NCI-H128 (cell line): Measurements from ENCODE around the gene NKTR.
"Not testable (repeated sequence)": the region's sequence is repeated elsewhere in the genome, so short reads cannot be mapped to it uniquely, and the experiment has no call there.

Experiments
- DNase-seq: peaks from one replicate; lab custom pipeline; 2025; ENCODE audit not compliant: unreplicated experiment; lab: John Stamatoyannopoulos, UW

The NKTR gene

GRCh38 chr3:42600111-42600957 lies at the start of gene NKTR:
NKTR (plus strand) TSS chr3:42600686; CDS start chr3:42601007, 321 bp downstream.
- DNase-seq, result peak; percentile 98

DNA sequence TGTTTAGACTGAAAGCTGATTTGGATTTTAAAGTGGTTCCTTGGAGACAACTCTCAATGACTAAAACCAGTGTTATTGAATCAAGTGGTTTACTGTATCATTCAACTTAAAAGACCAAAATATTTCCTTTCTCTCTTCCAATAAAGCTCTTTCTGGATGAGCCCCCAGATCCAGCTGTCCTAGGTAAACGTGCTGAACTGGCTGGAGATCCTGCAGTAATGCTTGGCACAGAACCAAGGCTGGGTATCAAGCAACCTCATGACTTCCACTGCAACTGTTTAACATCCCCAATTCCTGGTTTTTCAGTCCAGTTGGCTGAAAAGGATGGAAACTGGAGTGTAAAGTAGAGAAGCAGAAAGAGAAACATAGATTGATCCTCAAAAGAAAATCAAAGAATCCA lies 47.7 kb upstream of the NKTR start:
- no peak for DNase-seq

- no peak for DNase-seq
Observed at GRCh38 chr3:42556089-42556632, 44.3 kb upstream of the NKTR start.

DNA sequence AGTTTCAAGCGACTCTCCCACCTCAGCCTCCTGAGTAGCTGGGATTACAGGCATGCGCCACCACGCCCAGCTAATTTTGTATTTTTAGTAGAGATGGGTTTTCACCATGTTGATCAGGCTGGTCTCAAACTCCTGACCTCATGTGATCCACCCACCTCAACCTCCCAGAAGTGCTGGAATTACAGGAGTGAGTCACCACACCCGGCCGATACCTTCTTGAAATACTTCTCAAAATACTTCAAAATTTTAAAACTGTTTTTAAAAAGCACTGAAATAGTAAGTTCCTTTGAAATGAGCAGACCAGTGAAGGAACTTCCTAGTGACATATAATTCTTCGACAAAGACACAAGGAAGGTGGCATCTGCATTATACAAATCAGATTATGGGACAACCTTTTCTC lies 43.7 kb upstream of the NKTR start:
- DNase-seq, result not testable (repeated sequence)

DNA sequence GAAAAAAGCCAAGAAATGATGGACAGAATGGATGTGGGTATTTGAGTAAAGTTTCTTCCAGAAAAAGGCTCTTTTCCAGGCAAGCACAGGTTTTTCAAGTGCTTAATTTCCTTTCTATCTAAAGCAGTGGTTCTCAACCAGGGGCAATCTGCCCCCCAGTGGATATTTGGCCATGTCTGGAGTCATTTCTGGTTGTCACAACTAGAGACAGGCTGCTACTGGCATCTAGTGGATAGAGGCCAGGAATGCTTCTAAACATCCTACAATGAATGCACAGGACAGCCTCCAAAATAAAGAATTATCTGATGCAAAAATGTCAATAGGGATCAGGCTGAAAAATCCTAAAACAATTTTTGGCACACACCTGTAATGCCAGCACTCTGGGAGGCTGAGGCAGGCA lies 42.6 kb upstream of the NKTR start:
- DNase-seq, result no peak

- DNase-seq, result no peak
Observed at GRCh38 chr3:42562047-42562907, 38.2 kb upstream of the NKTR start.

GRCh38 chr3:42569593-42570142 lies 30.8 kb upstream of the NKTR start:
- DNase-seq, result no peak

DNA sequence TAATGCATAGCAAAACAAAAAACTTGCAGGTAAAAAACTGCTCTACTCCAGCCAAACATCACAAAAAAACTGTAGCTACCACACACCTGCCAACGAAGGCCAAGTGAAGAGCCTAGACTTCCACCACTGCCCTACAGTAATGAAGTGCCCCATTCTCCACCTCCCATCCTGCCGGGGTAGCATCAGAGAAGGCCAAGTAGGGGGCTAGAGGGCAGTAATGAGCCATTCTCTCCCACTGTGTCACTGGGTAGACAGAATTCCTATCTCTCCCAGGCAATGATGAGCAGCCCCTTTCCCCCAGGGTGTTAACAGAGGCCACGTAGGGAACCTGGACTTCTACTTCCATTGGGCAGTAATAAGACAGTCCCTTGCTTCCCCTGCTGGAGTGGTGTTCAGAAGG lies 28.2 kb upstream of the NKTR start:
- no peak for DNase-seq

DNA sequence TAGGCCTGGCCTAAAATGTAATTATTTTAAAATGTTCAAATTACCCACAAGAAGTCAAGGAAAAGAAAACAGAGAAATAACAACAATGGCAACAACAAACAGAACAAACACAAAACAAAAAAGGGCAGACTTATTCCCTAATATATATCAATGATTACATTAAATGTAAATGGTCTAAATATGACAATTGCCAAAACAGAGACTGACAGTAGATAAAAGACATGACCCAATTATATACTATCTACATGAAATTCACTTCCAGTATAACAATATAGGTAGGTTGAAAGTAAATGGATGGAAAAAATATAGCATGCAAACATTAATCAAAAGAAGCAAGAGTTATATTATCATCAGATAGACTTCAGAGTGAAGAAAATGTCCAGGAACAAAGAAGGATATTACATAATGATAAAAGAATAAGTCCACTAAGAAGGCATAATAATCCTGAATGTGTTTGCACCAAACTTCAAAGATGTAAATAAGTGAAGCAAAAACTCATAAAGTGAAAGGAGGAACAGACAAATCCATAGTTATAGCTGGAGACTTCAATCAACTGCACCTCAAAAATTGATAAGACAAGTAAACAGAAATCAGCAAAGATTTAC lies 25.2 kb upstream of the NKTR start:
- no peak for DNase-seq

DNA sequence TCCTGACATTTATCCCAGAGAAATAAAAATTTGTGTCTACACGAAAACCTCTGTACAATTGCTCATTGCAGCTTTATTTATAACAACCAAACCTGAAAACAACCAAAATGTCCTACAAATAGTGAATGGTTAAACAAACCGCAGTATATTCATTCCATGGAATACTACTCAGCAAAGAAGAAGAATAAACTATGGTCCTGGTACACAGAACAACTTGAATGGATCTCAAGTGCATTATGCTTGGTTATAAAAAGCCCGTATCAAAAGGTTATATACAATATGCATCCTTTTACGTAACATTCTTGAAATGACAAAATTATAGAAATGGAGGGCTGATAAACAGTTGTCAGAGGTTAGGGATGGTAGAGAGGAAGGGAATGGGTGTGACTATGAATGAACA lies 22.4 kb upstream of the NKTR start:
- DNase-seq, result no peak

DNA sequence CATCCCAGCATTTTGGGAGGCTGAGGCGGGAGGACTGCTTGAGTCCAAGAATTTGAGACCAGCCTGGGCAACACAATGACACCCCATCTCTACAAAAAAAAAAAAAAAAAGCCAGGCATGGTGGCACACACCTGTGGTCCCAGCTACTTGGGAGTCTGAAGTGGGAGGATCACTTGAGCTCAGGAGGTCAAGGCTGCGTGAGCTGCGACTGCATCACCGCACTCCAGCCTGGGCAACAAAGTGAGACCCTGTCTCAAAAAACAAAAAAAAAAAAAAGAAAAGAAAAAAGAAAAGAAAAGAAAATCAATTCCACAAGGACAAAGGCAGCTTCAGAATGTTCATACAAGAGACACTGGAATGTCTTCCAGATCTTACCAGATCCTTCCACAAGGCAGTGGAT lies 21.1 kb upstream of the NKTR start:
- not testable (repeated sequence) for DNase-seq

DNA sequence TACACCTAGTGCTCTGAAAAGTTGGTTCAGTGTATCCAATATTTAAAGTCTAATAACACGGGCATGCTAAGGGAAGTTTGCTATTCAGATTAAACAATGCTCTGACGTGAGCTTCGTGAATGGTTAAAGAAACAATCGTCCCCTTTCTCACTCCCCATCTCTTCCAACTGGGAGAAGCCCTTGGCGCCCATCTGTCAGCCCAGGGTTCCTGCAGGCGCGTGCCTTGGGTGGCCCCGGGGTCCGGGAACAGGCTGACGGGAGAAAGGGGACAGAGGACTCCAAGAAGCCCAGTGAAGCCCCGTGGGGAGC lies 19.1 kb upstream of the NKTR start:
- no peak for DNase-seq

DNA sequence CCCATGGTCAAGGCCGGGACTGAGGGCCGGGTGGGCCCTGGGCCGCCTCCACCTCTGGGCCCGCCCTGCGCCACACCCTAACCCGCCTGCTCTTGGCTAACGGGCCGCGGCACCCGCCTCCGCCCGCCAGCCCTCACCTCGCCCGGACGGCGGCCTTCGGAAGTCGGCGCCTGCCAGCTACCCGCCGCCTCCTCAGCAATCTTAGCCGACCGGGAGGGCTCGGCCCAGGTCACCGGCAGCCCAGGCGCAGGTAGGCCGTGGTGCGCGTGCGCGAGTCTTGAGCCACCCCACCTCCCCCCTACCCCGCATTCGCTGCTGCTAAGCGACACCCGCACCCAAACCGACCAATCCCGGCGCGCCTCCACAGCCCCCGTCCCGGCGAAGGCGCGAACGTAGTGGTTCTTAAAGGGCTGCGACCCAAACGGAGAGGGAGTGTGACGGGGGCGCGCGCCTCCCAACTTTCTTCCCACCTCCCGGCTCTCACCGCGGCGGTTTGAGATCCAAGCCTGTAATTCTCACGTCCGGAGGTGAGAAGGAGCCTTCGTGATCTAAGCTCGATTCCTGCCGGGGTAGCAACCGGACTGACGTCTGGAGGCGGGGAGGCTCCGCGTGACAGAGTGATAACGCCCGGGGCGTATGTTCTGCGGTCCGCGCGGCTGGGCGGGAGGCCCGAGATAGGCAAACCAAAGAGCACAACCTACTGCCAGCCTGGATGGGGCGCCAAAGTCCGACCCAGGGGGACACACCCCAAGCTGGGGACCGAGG lies 18.6 kb upstream of the NKTR start, which contains the start of gene SEC22C:
Gene SEC22C, minus strand, starts transcription at position 259 of the 765 bp plus-strand sequence. CDS start 12,921 bp downstream, outside the sequence.
- peak; percentile 89 for DNase-seq

DNA sequence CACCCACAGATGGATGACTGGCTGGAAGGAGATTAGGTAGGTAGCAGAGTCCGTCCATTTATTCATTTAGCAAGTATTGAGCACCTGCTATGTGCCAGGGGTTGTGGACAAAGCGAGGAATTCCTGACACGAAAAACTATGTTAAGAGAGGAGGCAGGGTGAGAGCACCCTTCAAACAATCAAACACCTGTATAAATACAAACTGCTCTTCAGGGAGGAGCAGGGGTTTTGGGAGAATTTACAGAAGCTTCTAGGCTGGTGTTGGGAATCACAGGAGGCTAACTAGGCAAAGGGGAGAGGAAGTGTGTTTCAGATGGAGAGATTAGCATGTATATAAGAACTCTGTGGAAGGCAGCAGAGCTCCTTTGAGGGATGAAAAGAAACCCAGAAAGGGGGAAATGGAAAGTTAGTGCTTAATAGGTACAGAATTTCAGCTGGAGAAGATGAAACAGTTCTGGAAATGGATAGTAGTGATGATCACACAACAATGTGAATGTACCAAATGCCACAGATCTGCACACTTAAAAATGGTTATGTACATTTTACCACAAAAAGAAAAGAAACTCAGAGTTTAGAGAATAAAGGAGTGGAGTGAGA lies 17.9 kb upstream of the NKTR start:
- no peak for DNase-seq

DNA sequence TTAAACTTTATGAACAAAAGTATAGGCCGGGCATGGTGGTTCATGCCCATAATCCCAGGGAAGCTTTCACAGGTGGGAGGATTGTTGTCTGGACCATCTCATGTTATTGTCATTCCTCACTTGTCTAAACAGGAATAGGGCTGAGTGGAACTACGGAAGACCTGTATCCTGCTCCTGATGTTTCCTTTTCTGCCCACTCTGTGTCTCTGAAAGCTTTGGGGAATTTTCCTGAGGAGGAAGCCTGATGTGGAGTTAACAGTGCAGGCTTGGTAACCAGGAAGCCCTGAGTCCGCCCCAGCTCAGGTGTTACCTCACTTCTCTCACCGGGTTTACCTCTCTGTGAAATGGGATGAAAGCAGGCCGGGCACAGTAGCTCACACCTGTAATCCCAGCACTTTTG lies 11.9 kb upstream of the NKTR start:
- DNase-seq, result no peak

DNA sequence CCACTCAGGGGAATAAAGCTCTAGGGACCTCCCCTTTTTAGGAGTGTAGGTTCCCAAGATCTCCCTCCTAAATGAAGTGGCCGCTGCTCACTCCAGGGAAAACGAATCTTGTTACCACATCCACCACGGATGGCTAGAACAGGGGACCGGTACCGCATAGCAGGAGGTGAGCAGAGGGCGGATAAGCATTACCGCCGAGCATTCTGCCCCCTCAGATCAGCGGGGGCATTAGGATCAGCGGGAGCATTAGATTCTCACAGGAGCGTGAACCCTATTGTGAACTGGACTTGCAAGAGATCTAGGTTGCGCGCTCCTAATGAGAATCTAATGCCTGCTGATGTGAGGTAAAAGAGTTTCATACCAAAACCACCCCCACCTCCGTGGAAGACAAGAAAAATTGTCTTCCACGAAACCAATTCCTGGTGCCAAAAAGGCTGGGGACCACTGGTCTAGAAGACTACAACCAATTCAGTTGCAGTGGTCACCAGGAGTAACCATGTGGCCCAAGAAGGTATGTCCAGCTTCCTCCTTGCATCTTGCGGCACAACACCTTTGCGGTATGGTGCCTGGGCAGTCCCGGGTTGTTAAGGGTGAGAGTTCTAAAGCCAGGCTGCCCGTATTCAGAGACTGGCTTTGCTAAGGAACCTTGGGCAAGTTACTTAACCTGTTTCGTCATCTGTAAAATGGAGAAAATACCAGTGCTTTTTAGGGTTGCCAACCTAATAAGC lies 10.9 kb upstream of the NKTR start:
- DNase-seq, result no peak

GRCh38 chr3:42590989-42591756 lies 9.3 kb upstream of the NKTR start:
- DNase-seq, result no peak

DNA sequence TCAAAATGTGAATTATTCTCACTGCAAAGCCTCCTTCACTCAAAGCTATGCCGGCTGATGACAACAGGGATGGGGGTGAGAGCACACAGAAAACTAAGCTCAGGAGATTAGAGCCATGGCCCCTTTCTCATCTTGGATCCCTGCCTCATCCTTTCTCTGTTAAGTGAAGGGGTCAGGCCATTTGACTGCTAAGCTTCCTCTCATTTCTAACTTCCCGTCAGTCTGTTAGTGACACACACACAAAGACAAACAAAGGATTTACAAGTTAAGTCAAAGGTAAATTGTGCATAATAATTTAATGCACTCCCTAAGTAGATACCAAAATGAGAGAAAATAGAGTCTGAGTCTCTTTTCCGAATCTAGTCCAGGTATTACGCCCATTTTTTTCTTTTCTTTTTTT lies 8.7 kb upstream of the NKTR start:
- DNase-seq, result no peak

DNA sequence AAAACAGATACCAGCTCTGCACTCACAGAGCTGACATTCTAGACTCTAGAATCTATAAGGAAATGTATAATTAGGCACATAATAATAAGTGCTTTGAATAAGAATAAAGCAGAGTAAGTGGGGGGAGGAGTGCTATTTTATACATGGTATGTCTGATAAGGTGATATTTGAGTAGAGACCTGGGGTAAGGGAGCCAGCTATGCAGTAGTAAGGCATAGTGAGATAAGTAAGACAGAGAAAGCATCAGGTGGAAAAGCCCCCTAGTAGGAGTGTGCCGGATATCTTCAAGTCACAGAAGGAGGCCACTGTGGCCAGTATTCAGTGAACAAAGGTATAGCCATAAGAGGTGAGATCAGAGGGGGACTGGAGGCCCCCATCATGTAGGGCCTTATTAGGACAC lies 6.9 kb upstream of the NKTR start:
- DNase-seq, result no peak
